ENCODE results near the gene RAD18. TPM values are rescaled to one million over a fixed set of nuclear protein-coding genes. Genes with fewer than 3 reads are reported as not detected.

RAD18 gene
- total and polyA plus RNA-seq, 2 experiments from 2014 or later = 14.3 to 17.5 TPM

DNA sequence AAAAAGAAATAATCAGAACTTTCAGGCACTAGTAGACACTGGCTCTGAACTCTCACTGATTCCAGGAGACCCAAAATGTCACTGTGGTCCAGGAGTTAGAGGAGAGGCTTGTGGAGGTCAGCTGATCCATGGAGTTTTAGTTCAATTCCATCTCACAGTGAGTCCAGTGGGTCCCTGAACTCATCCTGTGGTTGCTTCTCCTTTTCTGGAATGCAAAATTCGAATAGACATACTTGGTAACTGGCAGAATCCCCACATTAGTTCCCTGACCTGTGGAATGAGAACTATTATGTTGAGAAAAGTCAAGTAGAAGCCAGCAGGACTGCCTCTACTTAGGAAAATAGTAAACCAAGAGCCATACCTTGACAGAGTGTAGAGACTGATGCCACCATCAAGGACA lies 106.6 kb downstream of the RAD18 start:
- no peak overlapping the region for H2AFZ ChIP-seq
- no peaks in the 10 kb centered on the region for H3K79me2 ChIP-seq (ENCODE audit: insufficient read depth)
- no peak for TF ChIP-seq EZH2 (IDR thresholded peaks at IDR 0.05; ENCODE audit: insufficient read depth, poor library complexity, severe bottlenecking)
- no peak for TF ChIP-seq EZH2phosphoT487 (IDR thresholded peaks at IDR 0.05; ENCODE audit: insufficient read depth, low read depth)
- H3K27ac ChIP-seq = peak overlapping the region; percentile 9; the same call in 1 of the 2 replicates
- H3K4me3 ChIP-seq = no peak overlapping the region
- no peaks in the 10 kb centered on the region for H3K9me3 ChIP-seq (ENCODE audit: low read depth)
- peak; percentile 61 for DNase-seq
- no peaks in the 10 kb centered on the region for H3K36me3 ChIP-seq (ENCODE audit: low read depth)
- peak overlapping the region; percentile 4 for H3K4me2 ChIP-seq (ENCODE audit: unreplicated experiment)
- H3K9me2 ChIP-seq (ENCODE audit: insufficient read depth) = no peaks in the 10 kb centered on the region
- no peaks in the 10 kb centered on the region for H4K20me1 ChIP-seq (ENCODE audit: insufficient read depth)
- 35 to 47% methylated on average over 1 of the region's 1 CpG for WGBS, 2 experiments (ENCODE audit: low coverage in 1 of 2, low lambda C conversion rate in 2 of 2, missing lambda C conversion rate in 2 of 2)
- H3F3A ChIP-seq (ENCODE audit: insufficient read depth) = peaks cover 6% of the 10 kb centered on the region; the same call in 1 of the 2 replicates
- in situ Hi-C loops (cut with MboI) = no loop called here
- H3K27me3 ChIP-seq (replicated peaks; ENCODE audit: insufficient read depth) = no peaks in the 10 kb centered on the region
- no peak overlapping the region for H3K9ac ChIP-seq
- H3K4me1 ChIP-seq (ENCODE audit: insufficient read depth) = peaks cover 17% of the 10 kb centered on the region

DNA sequence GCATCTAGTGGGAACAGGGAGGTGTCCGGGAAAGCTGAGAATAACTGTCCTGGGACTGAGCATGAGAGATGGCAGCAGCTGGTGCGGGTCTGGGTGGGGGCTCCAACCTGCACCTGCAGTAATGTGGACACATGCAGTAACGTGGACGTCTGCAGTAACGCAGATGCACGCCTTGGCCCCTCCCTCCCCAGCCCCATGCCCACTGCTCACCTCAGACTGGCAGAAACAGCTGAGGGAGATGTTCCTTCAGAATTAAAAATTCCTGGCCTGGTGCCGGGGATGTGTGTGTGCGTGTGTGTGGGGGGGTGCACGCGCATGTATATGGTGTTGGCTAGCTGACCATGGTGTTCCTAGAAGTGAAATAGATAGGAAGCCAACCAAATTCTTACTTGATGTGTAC lies 107.2 kb downstream of the RAD18 start:
- H3K4me2 ChIP-seq (ENCODE audit: unreplicated experiment) = no peak overlapping the region
- no peak overlapping the region for H3K27ac ChIP-seq

DNA sequence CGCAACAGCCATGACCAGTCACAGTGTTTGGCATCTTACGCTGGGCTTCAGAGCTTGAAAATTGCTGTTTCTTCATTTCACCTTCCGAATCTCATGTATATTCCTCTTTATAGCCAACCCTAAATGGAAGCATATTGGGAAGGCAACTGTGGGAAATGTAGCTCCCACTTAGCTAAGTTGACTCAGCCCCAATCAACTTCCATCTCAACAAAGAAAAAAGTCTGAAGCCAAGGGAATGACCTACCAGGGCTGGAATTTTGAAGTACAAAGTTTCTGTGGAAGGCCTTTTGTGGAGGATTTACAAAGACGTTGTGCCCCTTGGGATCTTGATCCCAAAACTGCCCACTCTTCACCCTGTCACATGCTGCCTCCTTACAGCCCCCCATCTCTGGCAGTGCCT lies 108.6 kb downstream of the RAD18 start:
- TF ChIP-seq EZH2phosphoT487 (IDR thresholded peaks at IDR 0.05; ENCODE audit: insufficient read depth, low read depth) (no peak), EZH2 (IDR thresholded peaks at IDR 0.05; ENCODE audit: insufficient read depth, poor library complexity, severe bottlenecking) (no peak)
- no peak overlapping the region for H3K4me2 ChIP-seq (ENCODE audit: unreplicated experiment)
- peak; percentile 56 for DNase-seq
- no peak overlapping the region for H3K9ac ChIP-seq
- no peak overlapping the region for H2AFZ ChIP-seq
- H3K27me3 ChIP-seq (replicated peaks; ENCODE audit: insufficient read depth) = no peaks in the 10 kb centered on the region
- no peaks in the 10 kb centered on the region for H3K9me2 ChIP-seq (ENCODE audit: insufficient read depth)
- no peaks in the 10 kb centered on the region for H3K79me2 ChIP-seq (ENCODE audit: insufficient read depth)
- in situ Hi-C loops (cut with MboI) = no loop called here
- H4K20me1 ChIP-seq (ENCODE audit: insufficient read depth) = no peaks in the 10 kb centered on the region
- no peaks in the 10 kb centered on the region for H3K9me3 ChIP-seq (ENCODE audit: low read depth)
- peaks cover 35% of the 10 kb centered on the region for H3K4me1 ChIP-seq (ENCODE audit: insufficient read depth)
- no peak overlapping the region for H3K4me3 ChIP-seq
- WGBS, 2 experiments (ENCODE audit: low coverage in 1 of 2, low lambda C conversion rate in 2 of 2, missing lambda C conversion rate in 2 of 2) = 95 to 97% methylated on average over 4 of the region's 4 CpGs
- H3K36me3 ChIP-seq (ENCODE audit: low read depth) = no peaks in the 10 kb centered on the region
- H3F3A ChIP-seq (ENCODE audit: insufficient read depth) = peaks cover 17% of the 10 kb centered on the region
- H3K27ac ChIP-seq = no peak overlapping the region

More for the DNA sequence above, 107.2 kb downstream of the RAD18 start:
- peaks cover 13% of the 10 kb centered on the region; the same call in 1 of the 2 replicates for H3F3A ChIP-seq (ENCODE audit: insufficient read depth)
- no peaks in the 10 kb centered on the region for H3K27me3 ChIP-seq (replicated peaks; ENCODE audit: insufficient read depth)
- H3K36me3 ChIP-seq (ENCODE audit: low read depth) = no peaks in the 10 kb centered on the region
- in situ Hi-C loops (cut with MboI) = no loop called here
- no peaks in the 10 kb centered on the region for H4K20me1 ChIP-seq (ENCODE audit: insufficient read depth)
- no peak overlapping the region for H3K9ac ChIP-seq
- no peak overlapping the region for H3K4me3 ChIP-seq
- H3K9me2 ChIP-seq (ENCODE audit: insufficient read depth) = no peaks in the 10 kb centered on the region
- H3K4me1 ChIP-seq (ENCODE audit: insufficient read depth) = peaks cover 24% of the 10 kb centered on the region
- H3K9me3 ChIP-seq (ENCODE audit: low read depth) = no peaks in the 10 kb centered on the region
- DNase-seq = no peak
- H3K79me2 ChIP-seq (ENCODE audit: insufficient read depth) = no peaks in the 10 kb centered on the region
- no peak for TF ChIP-seq EZH2 (IDR thresholded peaks at IDR 0.05; ENCODE audit: insufficient read depth, poor library complexity, severe bottlenecking)
- TF ChIP-seq EZH2phosphoT487 (IDR thresholded peaks at IDR 0.05; ENCODE audit: insufficient read depth, low read depth) = no peak
- H2AFZ ChIP-seq = no peak overlapping the region
- 97 to 98% methylated on average over 10 of the region's 10 CpGs for WGBS, 2 experiments (ENCODE audit: low coverage in 1 of 2, low lambda C conversion rate in 2 of 2, missing lambda C conversion rate in 2 of 2)

DNA sequence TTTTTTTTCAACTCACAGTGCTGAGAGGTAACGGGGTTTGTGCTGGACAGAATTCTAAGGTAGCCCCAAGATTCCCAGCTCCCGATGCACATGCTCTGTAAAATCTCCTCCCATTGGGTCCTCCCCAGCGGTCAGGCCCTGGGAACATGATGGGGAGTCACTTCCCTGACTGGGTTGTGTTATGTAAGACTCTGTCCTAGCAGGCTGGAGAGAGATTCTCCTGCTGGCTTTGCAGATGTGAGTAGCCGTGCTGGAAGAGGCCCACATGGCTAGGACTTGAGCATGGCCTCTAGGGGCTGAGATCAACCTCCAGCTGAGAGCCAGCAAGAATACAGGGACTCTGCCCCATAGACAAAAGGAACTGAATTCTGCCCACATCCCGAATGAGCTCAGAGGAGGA lies 110.2 kb downstream of the RAD18 start:
- Histone ChIP-seq H3K79me2 (ENCODE audit: insufficient read depth) (no peaks in the 10 kb centered on the region), H2AFZ (no peak overlapping the region), H3K27me3 (replicated peaks; ENCODE audit: insufficient read depth) (no peaks in the 10 kb centered on the region), H3K4me2 (ENCODE audit: unreplicated experiment) (no peak overlapping the region), H3K36me3 (ENCODE audit: low read depth) (no peaks in the 10 kb centered on the region), H3K4me3 (no peak overlapping the region), H3F3A (ENCODE audit: insufficient read depth) (peaks cover 32% of the 10 kb centered on the region), H3K27ac (no peak overlapping the region), H3K9me3 (ENCODE audit: low read depth) (no peaks in the 10 kb centered on the region), H4K20me1 (ENCODE audit: insufficient read depth) (no peaks in the 10 kb centered on the region), H3K9ac (no peak overlapping the region), H3K9me2 (ENCODE audit: insufficient read depth) (no peaks in the 10 kb centered on the region), H3K4me1 (ENCODE audit: insufficient read depth) (peaks cover 51% of the 10 kb centered on the region)
- no peak for DNase-seq
- TF ChIP-seq EZH2phosphoT487 (IDR thresholded peaks at IDR 0.05; ENCODE audit: insufficient read depth, low read depth) (no peak), EZH2 (IDR thresholded peaks at IDR 0.05; ENCODE audit: insufficient read depth, poor library complexity, severe bottlenecking) (no peak)
- WGBS, 2 experiments (ENCODE audit: low coverage in 1 of 2, low lambda C conversion rate in 2 of 2, missing lambda C conversion rate in 2 of 2) = 95 to 97% methylated on average over 5 of the region's 5 CpGs
- in situ Hi-C loops (cut with MboI) = no loop called here

DNA sequence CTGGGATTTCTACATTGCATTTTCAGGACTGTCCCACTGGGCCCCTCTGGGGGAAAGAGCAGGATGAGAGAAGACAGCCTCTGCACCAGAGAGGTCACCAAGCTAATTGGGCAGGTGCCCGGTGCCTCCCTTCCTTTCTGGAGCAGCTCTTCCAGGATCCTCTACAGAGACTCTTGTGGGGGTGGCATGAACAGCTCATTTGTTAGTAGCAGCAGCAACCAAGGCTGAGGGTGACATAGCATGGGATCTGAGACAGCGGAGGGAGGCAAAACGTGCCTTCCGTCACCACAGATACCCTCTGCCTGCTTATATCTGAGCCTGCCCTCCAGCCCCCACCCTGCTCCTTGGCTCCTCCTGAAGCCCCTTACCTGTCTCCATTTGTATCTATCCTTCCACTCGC lies 110.8 kb downstream of the RAD18 start:
- no peaks in the 10 kb centered on the region for H3K9me3 ChIP-seq (ENCODE audit: low read depth)
- no peaks in the 10 kb centered on the region for H3K9me2 ChIP-seq (ENCODE audit: insufficient read depth)
- H3K4me2 ChIP-seq (ENCODE audit: unreplicated experiment) = no peak overlapping the region
- peaks cover 51% of the 10 kb centered on the region for H3K4me1 ChIP-seq (ENCODE audit: insufficient read depth)
- no peaks in the 10 kb centered on the region for H3K27me3 ChIP-seq (replicated peaks; ENCODE audit: insufficient read depth)
- in situ Hi-C loops (cut with MboI) = no loop called here
- no peak overlapping the region for H3K27ac ChIP-seq
- H3K9ac ChIP-seq = no peak overlapping the region
- no peak overlapping the region for H3K4me3 ChIP-seq
- H2AFZ ChIP-seq = no peak overlapping the region
- H3K79me2 ChIP-seq (ENCODE audit: insufficient read depth) = no peaks in the 10 kb centered on the region
- WGBS, 2 experiments (ENCODE audit: low coverage in 1 of 2, low lambda C conversion rate in 2 of 2, missing lambda C conversion rate in 2 of 2) = 94 to 98% methylated on average over 5 of the region's 5 CpGs
- H4K20me1 ChIP-seq (ENCODE audit: insufficient read depth) = no peaks in the 10 kb centered on the region
- no peak for TF ChIP-seq EZH2 (IDR thresholded peaks at IDR 0.05; ENCODE audit: insufficient read depth, poor library complexity, severe bottlenecking)
- no peak for TF ChIP-seq EZH2phosphoT487 (IDR thresholded peaks at IDR 0.05; ENCODE audit: insufficient read depth, low read depth)
- no peaks in the 10 kb centered on the region for H3K36me3 ChIP-seq (ENCODE audit: low read depth)
- DNase-seq = no peak
- peaks cover 32% of the 10 kb centered on the region for H3F3A ChIP-seq (ENCODE audit: insufficient read depth)
